Thyroid gland (tissue), 4 donors: ENCODE data around the gene INSYN2A.

Source experiments
- CTCF ChIP-seq, 6 experiments: fragments of 200-600 bp in 3 of 6; fragments of 450-650 bp in 3 of 6; sonication (generic) in 3 of 6; IDR thresholded peaks; one replicate each; pipeline ENCODE4 v1.5.1; 2016 to 2019; ENCODE audit warnings: antibody characterized with exemption in 6 of 6, mild to moderate bottlenecking in 2 of 6, inconsistent platforms in 1 of 6, moderate library complexity in 1 of 6
- POLR2A ChIP-seq, 2 donors: fragments of 450-650 bp; IDR thresholded peaks; one replicate each; pipeline ENCODE4 v1.6.1; 2017; ENCODE audit warnings: antibody characterized with exemption in 2 of 2, mild to moderate bottlenecking in 2 of 2, moderate library complexity in 1 of 2

GRCh38 chr10:127151981-127152699 is 44.3 kb downstream of the INSYN2A start:
- no peak for TF ChIP-seq POLR2A (IDR thresholded peaks at IDR 0.05)
- TF ChIP-seq CTCF (IDR thresholded peaks at IDR 0.05), result no peak
